Superior temporal gyrus (tissue), 1 donor: Measurements from ENCODE around the gene SLC29A3.
"Not testable (repeated sequence)": the region's sequence is repeated elsewhere in the genome, so short reads cannot be mapped to it uniquely, and the experiment has no call there.

Experiments
- DNase-seq: peaks from one replicate; pipeline ENCODE4 v3.0.0-alpha.2; 2016; ENCODE audit errors: extremely low spot score

Gene SLC29A3

DNA sequence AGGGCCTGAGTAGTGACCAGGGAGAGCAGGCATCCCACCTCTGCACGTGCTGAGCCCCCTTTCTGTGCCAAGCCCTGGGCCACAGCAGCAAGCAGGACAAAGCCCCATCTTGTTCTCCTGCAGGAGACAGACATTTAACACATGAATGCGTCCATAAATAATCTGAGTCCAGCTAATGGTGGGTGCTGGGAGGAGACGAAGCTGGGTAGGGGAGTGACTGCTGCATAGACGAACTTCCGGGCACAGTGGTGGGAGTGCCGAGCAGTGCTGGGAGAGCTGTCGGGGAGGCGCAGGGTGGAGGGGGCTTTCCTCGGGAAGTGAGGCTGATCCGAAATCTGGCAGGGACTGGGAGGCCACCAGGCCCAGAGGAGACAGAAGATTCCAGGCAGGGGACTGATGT lies 35.2 kb upstream of the SLC29A3 start:
- no peak for DNase-seq

DNA sequence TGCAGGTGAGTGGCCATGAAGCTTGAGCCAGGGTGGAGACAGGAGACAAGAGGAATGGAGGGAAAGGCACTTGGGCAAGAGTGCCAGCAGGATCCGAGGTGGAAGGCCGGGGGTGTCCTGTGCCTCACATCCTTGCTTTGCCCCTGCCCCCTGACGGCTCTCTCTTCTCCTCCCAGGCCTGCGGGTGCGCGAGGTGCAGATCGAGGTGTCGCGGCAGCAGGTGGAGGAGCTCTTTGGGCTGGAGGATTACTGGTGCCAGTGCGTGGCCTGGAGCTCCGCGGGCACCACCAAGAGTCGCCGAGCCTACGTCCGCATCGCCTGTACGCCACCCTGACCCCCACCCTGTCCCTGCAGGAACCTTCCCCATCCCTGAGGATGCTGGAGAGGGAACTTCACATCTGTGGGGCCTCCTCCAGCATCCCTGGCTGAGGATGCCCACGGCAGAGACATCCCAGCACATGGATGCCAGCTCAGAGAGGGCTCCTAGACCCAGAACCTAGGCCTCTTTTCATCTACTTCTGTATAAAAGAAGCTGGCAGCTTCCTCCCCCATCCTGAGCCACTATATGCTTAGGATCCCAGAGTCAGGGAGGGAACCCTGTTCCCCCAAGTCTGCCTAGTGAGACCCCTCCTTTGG lies 34.4 kb upstream of the SLC29A3 start:
- DNase-seq: no peak

GRCh38 chr10:71285180-71285545 lies 33.9 kb upstream of the SLC29A3 start:
- DNase-seq: peak; percentile 78

GRCh38 chr10:71285986-71286385 lies 33.1 kb upstream of the SLC29A3 start:
- DNase-seq: no peak

DNA sequence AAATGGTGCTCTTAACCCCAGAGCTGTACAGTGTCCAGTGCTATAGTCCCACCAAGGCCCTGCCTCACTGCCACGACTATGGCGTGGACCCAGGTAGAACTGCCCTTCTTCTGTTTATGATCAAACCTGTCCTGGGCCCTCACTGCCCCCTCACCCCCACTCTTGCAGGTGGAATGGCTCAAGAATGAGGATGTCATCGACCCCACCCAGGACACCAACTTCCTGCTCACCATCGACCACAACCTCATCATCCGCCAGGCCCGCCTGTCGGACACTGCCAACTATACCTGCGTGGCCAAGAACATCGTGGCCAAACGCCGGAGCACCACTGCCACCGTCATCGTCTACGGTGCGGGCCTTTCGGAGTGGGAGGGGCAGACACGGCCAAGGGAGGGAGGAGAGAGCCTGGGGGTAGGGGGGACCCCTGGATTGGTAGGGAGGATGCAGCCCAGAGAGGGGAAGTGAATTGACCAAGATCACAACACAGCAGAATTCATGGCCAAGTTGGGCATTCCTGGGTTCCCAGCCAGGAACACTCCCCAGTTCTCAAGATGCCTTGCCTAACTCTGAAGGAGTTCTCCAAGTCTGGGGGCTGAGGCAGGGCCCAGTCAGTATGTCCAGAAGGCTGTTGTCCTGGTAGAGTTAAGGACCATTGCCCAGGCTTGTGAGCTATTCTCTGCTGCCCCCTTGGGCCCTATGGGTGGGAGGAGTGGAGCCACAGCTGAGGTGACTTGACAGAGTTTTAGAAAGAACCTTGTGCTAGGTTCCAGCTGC lies 32.4 kb upstream of the SLC29A3 start:
- no peak for DNase-seq

- no peak for DNase-seq
These were observed 31.6 kb upstream of the SLC29A3 start for GRCh38 chr10:71287456-71287855.

DNA sequence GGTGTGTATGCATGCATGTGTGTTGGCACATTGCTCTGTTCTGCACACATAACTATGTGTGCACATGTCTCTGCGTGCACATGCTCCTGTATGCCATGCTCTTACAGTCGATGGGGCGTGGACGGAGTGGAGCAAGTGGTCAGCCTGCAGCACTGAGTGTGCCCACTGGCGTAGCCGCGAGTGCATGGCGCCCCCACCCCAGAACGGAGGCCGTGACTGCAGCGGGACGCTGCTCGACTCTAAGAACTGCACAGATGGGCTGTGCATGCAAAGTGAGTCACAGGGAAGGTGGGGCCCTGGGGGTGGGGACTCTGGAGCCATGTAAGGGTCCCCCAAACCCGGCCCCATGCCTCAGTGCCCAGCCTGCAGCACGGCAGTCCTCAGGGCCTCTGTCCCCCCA lies 30.6 kb upstream of the SLC29A3 start:
- DNase-seq: no peak

DNA sequence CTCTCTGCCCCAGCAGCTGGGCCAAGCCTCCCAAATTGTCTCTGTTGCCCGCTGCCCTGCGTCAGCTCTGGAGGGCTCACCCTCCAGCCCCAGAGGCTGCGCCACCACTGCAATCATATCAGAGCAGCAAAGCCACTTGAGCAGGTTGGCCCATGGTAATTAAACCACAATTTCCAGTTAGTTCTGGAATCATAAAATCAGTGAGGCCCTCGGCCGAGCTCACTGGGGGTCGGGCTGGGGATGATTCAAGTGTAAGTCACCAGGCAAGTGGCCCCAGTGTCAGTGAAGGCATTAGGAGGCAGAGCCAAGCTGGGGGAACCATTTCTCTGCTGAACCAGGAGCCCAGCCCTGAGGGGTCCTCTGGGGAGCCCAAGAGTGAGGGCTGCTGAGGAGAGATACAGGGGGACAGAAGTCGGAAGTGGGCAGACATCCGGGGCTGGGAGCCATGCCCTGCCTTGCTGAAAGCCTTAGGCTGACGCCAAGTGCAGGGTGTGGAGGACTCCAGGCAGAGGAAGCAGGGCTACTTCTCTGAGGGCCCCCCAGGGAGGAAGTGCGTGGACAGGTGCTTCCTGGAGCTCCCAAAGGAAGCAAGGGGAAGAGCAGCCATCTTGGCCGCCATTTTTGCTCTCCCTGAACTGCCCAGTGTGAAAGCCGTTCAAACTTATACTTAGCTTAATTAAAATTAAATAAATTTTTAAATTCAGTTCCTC lies 29.5 kb upstream of the SLC29A3 start:
- no peak for DNase-seq

GRCh38 chr10:71290331-71290730 lies 28.7 kb upstream of the SLC29A3 start:
- no peak for DNase-seq

GRCh38 chr10:71290806-71291527 lies 28.1 kb upstream of the SLC29A3 start:
- DNase-seq: no peak

- DNase-seq: no peak
These were observed 27.5 kb upstream of the SLC29A3 start for GRCh38 chr10:71291528-71291900.

DNA sequence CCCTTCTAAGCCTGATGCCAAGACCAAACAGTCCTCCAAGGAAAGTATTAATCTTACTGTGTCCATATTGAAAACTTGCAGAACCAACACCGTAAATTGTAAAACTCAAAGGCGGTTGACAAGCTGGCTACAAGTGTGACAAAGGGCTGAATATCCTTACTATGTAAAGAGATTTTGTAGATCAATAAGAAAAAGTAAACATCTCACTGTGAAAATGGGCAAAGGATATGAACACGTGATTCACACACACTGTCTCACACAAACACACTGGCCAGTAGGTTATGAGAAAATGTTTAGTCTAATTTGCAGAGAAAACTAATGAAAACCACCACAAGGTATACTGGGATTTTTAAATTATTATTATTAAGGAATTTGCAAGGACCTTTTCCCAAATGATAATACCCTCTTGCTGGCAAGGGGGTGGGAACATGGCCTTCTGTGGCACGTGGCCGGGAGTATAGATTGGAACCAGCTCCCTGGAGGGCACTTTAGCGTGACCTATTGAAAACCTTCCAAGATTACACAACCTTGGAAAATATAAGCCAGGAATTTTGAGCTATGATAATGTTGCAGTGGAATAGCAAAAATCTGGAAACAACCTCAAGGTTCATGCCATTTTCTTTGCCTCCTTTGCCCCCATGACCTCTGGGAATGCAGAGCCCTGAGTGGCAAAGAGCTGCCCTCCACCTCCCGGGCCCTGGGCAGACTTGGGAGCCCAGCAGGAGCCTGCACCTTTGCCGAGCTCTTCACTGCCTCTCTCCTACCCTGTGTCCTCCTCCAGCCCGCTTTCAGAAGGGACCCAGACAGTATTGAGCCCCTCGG lies 26.2 kb upstream of the SLC29A3 start:
- no peak for DNase-seq

DNA sequence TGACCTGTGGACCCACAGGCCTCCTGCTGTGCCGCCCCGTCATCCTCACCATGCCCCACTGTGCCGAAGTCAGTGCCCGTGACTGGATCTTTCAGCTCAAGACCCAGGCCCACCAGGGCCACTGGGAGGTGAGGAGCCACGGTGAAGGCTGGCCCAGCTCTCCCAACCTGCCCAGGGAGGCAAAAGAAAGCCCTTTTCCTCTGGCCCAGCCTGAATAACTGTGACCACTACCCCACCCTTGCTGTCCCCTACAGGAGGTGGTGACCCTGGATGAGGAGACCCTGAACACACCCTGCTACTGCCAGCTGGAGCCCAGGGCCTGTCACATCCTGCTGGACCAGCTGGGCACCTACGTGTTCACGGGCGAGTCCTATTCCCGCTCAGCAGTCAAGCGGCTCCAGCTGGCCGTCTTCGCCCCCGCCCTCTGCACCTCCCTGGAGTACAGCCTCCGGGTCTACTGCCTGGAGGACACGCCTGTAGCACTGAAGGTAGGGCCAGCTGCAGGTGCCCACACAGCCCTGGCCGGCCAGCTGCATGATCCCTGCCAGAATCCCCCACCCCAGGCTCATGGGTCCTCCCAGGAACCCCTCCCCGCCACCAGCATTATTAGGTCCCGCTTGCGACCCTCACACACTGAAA lies 25.5 kb upstream of the SLC29A3 start:
- DNase-seq: no peak

DNA sequence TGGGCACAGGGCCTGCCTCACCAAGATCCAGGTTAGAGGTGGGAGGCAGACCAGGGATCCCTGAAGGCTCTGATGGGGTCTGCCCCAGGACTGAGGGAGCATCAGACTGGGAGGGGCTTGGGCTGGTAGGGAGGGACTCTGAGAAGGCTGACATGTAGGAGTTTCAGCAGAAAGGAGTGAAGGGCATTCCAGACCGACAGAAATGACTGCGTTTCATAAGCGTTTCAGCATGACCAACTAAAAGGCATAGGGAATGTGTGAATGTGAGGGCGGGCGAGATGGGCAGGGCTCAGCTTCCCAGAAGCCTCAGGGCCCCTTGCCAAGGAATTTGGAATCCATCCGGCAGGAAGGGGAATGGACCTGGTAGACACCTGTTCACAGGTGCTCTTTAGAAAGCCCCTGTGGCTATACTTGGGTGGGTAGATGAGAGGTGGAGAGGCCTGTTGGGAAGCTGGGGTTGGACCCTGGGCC lies 24.9 kb upstream of the SLC29A3 start:
- DNase-seq: peak; percentile 24

GRCh38 chr10:71294856-71295255 lies 24.2 kb upstream of the SLC29A3 start:
- DNase-seq: no peak

- no peak for DNase-seq
These were observed 23.4 kb upstream of the SLC29A3 start for GRCh38 chr10:71295641-71296040.

GRCh38 chr10:71296086-71296485 lies 23.0 kb upstream of the SLC29A3 start:
- no peak for DNase-seq

GRCh38 chr10:71296811-71297210 lies 22.2 kb upstream of the SLC29A3 start:
- DNase-seq: not testable (repeated sequence)

- no peak for DNase-seq
These were observed 21.7 kb upstream of the SLC29A3 start for GRCh38 chr10:71297343-71297742.

DNA sequence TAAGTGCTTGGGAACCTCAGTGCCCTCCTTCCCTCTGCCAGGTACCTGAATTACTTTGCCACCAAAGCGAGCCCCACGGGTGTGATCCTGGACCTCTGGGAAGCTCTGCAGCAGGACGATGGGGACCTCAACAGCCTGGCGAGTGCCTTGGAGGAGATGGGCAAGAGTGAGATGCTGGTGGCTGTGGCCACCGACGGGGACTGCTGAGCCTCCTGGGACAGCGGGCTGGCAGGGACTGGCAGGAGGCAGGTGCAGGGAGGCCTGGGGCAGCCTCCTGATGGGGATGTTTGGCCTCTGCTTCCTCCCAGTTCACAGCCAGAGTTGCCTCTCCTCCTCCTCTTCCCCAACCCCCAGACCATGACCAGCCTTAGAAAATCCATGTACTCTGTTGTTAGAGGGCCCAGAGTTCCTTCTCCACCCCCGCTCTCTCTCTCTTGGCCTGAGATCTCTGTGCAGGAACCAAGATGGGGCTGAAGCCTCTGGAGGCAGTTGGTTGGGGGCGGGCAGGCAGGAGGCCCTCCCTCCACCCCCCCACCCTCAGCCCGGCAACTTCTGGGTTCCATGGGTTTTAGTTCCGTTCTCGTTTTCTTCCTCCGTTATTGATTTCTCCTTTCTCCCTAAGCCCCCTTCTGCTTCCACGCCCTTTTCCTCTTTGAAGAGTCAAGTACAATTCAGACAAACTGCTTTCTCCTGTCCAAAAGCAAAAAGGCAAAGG lies 19.8 kb upstream of the SLC29A3 start:
- no peak for DNase-seq
